Smooth muscle cell (in vitro differentiated cells): ENCODE results near the gene TMC6. TPM values are rescaled to one million over a fixed set of nuclear protein-coding genes. Genes with fewer than 3 reads are reported as not detected.
A peak's percentile ranks its signal among the peaks of the same experiment; 100 is the strongest.

Experiments
- DNase-seq: peaks from one replicate; lab custom pipeline; 2025; ENCODE audit not compliant: unreplicated experiment; lab: John Stamatoyannopoulos, UW
- H2AFZ ChIP-seq: fragments of 200-600 bp; sonication (generic); 2 replicates; pipeline ENCODE4 v1.6.0; 2016; ENCODE audit warnings: antibody characterized with exemption, low read depth, mild to moderate bottlenecking
- H3F3A ChIP-seq: fragments of 200-600 bp; sonication (generic); 2 replicates; pipeline ENCODE4 v1.6.0; 2017; ENCODE audit warnings: antibody characterized with exemption, low read depth
- H3K27ac ChIP-seq: fragments of 200-600 bp; sonication (generic); 2 replicates; pipeline ENCODE4 v1.5.1; 2016; ENCODE audit warnings: low read depth, mild to moderate bottlenecking
- H3K27me3 ChIP-seq: fragments of 200-600 bp; sonication (generic); 2 replicates; pipeline ENCODE4 v1.6.1; 2016; ENCODE audit warnings: low read depth, mild to moderate bottlenecking
- H3K36me3 ChIP-seq: fragments of 200-600 bp; sonication (generic); 2 replicates; pipeline ENCODE4 v1.5.1; 2016; ENCODE audit warnings: low read depth
- H3K4me1 ChIP-seq: fragments of 200-600 bp; sonication (generic); 2 replicates; pipeline ENCODE4 v1.5.1; 2016; ENCODE audit warnings: low read depth
- H3K4me2 ChIP-seq: fragments of 200-600 bp; sonication (generic); 2 replicates; pipeline ENCODE4 v1.6.0; 2016; ENCODE audit warnings: mild to moderate bottlenecking
- H3K4me3 ChIP-seq: fragments of 200-600 bp; sonication (generic); 2 replicates; pipeline ENCODE4 v1.5.1; 2016; ENCODE audit warnings: mild to moderate bottlenecking
- H3K79me2 ChIP-seq: fragments of 200-600 bp; sonication (generic); 2 replicates; pipeline ENCODE4 v1.6.0; 2016; ENCODE audit warnings: low read depth, mild to moderate bottlenecking
- H3K9ac ChIP-seq: fragments of 200-600 bp; sonication (generic); 2 replicates; pipeline ENCODE4 v1.6.0; 2016; ENCODE audit warnings: low read depth
- H3K9me3 ChIP-seq: fragments of 200-600 bp; sonication (generic); replicated peaks from 2 replicates; pipeline ENCODE4 v1.5.1; 2016; ENCODE audit warnings: low read depth
- H4K20me1 ChIP-seq: fragments of 200-600 bp; sonication (generic); 2 replicates; pipeline ENCODE4 v1.6.0; 2016; ENCODE audit warnings: low read depth
- WGBS: methylation state at CpG from one replicate; pipeline ENCODE4 v1.1.7; 2016; ENCODE audit warnings: low lambda C conversion rate; 5-methylcytosine and 5-hydroxymethylcytosine counted together
- polyA plus RNA-seq: library from polyadenylated mRNA; unstranded; fragments of >200 nt; fragmentation: Nextera tagmentation; extraction: Ambion mirVana; gene quantifications from 2 replicates; pipeline ENCODE4 v1.2.1, GENCODE V29; 2016
- total RNA-seq: library from RNA; depleted of rRNA; stranded (reverse); fragments of >200 nt; gene quantifications from 2 replicates; pipeline ENCODE4 v1.2.3, GENCODE V29; 2014
- TF ChIP-seq, protein P1 (sequence below): fragments of 200-600 bp; sonication (generic); IDR thresholded peaks from 2 replicates; pipeline ENCODE4 v1.5.1; 2017; ENCODE audit warnings: borderline replicate concordance, mild to moderate bottlenecking, antibody characterized with exemption; ENCODE audit not compliant: insufficient read depth, poor library complexity, severe bottlenecking

Gene TMC6
- total and polyA plus RNA-seq, 2 experiments from 2014 or later, result 40.2 to 42.2 TPM

GRCh38 chr17:78174870-78175642 lies 46.5 kb upstream of the TMC6 start:
- H3K79me2 ChIP-seq, result no peaks in the 10 kb centered on the region
- H3K27ac ChIP-seq, result no peak overlapping the region
- no peak overlapping the region for H3K4me2 ChIP-seq
- peaks cover 7% of the 10 kb centered on the region for H4K20me1 ChIP-seq
- H3K9me3 ChIP-seq, result no peaks in the 10 kb centered on the region
- WGBS, result 94% methylated on average over 28 of the region's 28 CpGs
- no peak for DNase-seq
- no peaks in the 10 kb centered on the region for H3K4me1 ChIP-seq
- no peaks in the 10 kb centered on the region for H3K27me3 ChIP-seq
- H3F3A ChIP-seq, result peaks cover 9% of the 10 kb centered on the region
- H3K9ac ChIP-seq, result no peak overlapping the region
- H3K36me3 ChIP-seq, result no peaks in the 10 kb centered on the region
- TF ChIP-seq, protein P1, sequence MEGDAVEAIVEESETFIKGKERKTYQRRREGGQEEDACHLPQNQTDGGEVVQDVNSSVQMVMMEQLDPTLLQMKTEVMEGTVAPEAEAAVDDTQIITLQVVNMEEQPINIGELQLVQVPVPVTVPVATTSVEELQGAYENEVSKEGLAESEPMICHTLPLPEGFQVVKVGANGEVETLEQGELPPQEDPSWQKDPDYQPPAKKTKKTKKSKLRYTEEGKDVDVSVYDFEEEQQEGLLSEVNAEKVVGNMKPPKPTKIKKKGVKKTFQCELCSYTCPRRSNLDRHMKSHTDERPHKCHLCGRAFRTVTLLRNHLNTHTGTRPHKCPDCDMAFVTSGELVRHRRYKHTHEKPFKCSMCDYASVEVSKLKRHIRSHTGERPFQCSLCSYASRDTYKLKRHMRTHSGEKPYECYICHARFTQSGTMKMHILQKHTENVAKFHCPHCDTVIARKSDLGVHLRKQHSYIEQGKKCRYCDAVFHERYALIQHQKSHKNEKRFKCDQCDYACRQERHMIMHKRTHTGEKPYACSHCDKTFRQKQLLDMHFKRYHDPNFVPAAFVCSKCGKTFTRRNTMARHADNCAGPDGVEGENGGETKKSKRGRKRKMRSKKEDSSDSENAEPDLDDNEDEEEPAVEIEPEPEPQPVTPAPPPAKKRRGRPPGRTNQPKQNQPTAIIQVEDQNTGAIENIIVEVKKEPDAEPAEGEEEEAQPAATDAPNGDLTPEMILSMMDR, result no peak
- no peak overlapping the region for H3K4me3 ChIP-seq
- no peak overlapping the region for H2AFZ ChIP-seq

DNA sequence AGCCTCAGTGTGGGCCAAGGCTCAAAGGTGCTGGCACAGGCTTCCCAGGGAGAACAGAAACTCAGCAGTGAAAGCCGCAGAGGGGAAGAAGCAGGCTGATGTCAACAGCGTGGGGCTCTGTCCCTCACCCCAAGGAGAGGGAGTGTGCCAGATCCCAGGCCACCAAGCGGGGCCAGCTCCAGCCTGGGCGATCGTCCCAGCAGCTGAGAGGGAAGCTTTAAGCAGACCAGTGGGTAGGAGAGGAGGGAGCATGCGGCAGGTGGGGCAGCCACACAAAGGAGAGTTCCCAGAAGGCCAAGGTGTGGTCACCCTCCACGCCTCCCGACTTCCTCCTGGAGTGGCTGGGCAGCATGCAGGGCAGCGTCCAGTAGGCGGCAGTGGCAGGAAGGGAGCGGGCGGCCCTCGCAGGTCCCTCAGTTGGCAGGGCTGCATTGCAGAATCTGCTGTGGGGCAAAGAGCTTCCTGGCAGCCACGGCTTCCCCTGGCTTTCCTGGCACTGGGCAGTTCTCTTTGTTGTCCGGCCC lies 45.9 kb upstream of the TMC6 start:
- H3K9ac ChIP-seq, result no peak overlapping the region
- H3K4me2 ChIP-seq, result no peak overlapping the region
- peaks cover 14% of the 10 kb centered on the region for H4K20me1 ChIP-seq
- H3F3A ChIP-seq, result peaks cover 4% of the 10 kb centered on the region
- 96% methylated on average over 14 of the region's 15 CpGs for WGBS
- no peaks in the 10 kb centered on the region for H3K27me3 ChIP-seq
- H3K9me3 ChIP-seq, result no peaks in the 10 kb centered on the region
- H3K36me3 ChIP-seq, result no peaks in the 10 kb centered on the region
- TF ChIP-seq, protein P1, result no peak
- no peak overlapping the region for H2AFZ ChIP-seq
- no peaks in the 10 kb centered on the region for H3K4me1 ChIP-seq
- H3K27ac ChIP-seq, result no peak overlapping the region
- H3K4me3 ChIP-seq, result no peak overlapping the region
- H3K79me2 ChIP-seq, result no peaks in the 10 kb centered on the region
- no peak for DNase-seq

DNA sequence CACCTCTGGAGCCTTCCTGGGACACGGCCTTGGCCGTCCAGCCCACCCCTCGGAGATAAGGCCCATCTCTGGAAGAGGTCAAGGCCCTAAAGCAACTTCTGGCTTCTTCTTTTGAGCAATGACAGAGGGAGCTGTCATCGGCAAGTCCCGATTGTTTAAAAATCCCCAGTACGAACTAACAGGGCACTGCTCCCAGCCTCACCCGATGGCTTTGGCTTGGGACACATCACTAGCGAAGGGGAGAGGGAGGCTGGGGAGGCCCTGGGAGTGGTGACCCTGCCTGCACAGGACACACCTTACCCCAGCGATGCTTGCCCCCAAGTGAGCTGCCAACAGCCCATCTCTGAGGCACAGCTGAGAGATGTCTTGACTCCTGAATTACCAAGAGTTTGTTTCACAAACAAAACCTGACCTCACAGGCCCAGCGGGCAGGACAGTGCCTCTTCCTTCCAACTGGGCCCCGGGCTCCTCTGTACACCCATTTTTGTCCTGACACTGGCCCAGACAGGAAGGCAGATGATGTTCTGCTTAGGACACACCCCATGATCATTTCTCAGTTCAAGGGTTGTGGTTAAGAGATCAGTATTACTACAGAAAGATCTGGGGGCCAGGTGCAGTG lies 44.7 kb upstream of the TMC6 start:
- H3K4me1 ChIP-seq, result no peaks in the 10 kb centered on the region
- H3K4me3 ChIP-seq, result no peak overlapping the region
- H2AFZ ChIP-seq, result no peak overlapping the region
- no peak for DNase-seq
- no peaks in the 10 kb centered on the region for H3K27me3 ChIP-seq
- peaks cover 18% of the 10 kb centered on the region for H4K20me1 ChIP-seq
- H3F3A ChIP-seq, result peaks cover 4% of the 10 kb centered on the region
- H3K4me2 ChIP-seq, result peak overlapping the region; percentile 26
- no peak overlapping the region for H3K9ac ChIP-seq
- WGBS, result 52% methylated on average over 11 of the region's 11 CpGs
- TF ChIP-seq, protein P1, result no peak
- no peak overlapping the region for H3K27ac ChIP-seq
- H3K9me3 ChIP-seq, result no peaks in the 10 kb centered on the region
- no peaks in the 10 kb centered on the region for H3K79me2 ChIP-seq
- H3K36me3 ChIP-seq, result no peaks in the 10 kb centered on the region
